ENCODE measurements around the gene SNAPC3.

Gene SNAPC3

DNA sequence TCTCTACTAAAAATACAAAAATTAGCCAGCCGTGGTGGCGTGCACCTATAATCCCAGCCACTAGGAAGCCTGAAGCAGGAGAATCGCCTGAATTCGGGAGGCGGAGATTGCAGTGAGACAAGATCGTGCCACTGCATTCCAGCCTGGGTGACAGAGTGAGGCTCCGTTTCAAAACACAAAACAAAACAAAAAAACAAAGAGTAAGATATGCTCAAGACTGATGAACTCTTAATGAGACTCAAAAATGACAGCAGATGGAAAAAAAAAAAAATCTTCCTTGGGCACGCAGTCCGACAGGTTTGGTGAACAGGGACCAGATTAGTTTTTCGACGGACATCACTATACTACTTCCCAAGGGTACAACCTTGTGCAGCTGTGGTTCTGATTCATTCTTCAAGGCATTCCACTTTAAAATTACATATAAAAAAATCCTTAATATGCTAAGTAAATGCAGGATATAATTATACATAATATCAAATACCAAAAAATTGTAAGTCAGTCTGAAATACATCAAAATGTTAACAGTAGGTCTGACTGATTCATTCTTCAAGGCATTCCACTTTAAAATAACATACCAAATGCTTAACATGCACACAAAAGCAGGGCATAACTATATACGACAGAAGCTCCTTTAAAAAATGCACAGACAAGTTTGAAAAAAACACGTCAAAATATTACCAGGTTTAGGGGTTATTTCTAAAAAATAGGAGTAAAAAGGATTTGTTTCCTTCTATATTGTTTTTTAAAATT is 75.7 kb downstream of the SNAPC3 start:
- DNase-seq, result no peak

DNA sequence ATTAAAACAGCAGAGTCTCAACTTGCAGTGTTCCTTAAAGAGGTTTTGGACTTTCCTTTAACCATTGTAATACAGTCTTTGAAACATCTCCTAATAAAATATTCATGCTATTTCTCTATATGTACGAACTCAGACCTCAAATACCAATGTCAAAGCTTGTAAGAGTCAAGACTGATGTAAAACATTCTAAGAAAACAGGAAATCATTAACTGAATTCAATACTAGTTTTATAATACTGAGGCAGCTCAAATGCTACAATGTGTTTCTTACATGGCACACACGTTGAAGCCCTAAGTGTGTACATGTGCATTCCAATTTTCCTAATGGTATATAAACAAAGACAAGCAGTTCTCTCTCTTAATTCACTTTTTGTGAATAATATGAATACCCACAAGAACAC is 76.5 kb downstream of the SNAPC3 start:
- no peak for DNase-seq

DNA sequence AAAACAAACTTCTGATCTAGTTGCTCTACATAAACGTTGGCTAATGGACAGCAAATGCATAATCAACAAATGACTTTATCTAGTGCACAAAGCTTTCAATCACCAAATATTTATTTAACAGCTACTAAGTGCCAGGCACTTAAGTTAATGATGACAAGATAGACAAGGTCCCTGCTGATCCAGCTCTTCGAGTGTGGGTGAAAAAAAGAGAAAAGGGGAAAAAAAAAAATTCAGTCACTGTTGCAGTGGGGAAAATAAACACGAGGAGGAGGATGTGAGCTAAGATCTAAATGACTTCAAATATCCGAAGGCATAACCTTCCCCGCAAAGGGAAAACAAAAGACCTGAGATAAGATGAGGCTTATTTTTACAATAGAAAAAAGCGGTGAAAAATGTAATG is 78.5 kb downstream of the SNAPC3 start:
- no peak for DNase-seq

DNA sequence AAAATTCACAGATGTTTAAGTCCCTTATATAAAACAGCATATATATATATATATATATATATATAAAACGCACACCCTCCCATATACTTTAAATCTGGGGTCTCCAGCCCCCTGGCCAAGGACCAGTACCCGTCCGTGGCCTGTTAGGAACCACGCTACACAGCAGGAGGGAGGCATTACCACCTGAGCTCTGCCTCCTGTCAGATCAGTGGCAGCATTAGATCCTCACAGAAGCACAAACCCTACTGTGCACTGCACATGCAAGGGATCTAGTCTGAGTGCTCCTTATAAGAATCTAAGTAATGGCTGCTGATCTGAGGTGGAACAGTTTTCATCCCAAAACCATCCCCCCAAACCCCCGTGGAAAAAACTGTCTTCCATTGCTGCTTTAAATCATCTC is 79.1 kb downstream of the SNAPC3 start:
- no peak for DNase-seq

DNA sequence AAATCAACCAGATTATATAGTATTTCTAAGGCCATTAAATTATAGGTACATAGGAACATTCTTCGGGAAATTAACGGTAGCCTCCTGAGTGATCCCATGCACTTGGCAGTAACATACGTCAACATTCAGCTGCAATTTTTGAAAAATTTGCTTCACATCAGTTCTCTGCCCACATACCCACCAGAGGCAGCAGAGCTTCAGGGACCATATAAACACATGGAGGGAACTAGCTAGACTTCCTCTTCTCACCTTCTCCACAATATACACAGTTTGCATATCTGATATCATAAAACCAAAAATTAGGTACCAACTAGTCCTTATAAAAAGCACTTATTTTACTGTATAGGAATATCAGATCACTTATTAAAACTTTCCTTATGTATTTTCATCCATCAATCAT is 83.2 kb downstream of the SNAPC3 start:
- no peak for DNase-seq

DNA sequence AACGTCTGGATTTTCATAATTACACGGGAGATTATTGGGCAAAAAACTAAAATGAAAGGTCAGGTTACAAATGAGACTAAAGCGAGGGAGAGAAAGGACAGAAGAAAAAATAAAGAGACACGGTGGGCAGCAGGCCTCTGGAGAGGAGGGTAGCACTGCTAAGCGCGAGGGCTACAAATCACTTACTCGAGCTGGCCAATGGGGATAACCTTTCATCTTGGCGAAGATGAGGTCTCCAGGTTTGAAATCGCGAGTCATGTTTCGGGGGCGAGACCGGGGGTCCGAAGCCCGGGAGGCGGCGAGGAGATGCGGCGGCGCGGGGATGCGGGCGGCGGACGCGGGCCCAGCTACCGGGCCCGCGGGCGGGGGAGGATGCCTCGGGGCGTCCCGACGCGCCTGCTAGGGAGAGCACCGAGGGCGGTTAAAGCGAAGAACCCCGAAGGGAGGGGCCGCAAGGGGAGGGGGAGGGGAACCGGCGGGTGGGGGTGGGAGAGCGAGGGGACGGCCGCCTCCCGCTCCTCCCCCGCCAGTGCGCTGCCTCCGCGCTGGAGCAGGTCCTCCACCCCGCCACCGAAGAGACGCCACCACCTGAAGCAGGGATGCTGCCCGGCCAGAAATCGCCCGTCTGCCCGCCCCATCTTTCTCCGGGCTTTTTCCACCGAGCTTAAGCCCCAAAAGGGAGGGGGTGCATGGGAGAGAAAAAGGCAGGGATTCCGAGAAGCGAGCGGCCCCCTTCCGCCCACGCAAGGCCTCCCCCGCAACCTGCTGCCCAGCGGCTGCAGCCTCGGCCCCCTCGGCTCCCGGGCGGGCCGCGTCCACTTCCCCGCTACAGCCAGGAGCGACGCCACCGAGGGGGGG is 87.5 kb downstream of the SNAPC3 start:
- no peak for DNase-seq

DNA sequence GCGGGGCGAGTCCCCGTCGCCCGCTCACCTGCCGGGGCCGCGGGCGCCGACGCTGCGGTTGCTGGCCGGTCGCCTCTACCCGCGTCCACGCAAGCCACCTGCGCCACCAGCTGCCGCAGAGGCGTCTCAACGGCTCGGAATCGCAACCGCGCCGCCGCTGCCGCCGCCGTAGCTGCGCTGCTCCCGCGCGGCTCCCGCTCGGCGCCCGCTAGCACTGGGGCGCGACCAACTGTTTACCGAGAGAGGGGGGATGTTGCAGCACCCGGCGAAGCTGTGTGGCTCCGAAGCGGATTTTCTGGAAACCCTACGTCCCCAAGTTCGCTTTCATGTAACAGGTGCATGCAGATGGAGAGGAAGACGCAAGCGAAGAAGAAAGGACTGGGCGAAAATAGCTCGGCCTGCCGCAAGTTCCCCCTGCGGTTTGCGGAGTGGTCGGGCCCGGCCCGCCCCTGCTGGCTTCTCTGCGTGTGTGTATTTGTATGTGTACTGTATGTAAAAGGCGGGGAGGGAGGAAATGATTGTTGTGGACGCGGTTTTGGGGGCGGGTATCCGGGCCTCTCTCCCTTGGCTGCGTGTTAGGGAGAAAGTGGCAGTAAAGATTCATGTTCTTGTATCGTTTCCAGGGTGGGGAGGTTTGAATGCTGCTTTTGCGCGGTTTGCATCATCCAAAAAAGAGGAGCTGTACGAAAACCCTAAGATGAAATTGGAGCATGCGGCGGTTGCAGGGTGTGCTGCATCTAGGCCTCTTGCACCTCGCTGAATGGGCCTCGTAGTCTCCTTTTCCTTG is 88.3 kb downstream of the SNAPC3 start, which contains the start of gene PSIP1:
PSIP1 (minus strand) TSS at position 182 of the 787 bp plus-strand sequence. CDS start 782 bp downstream, outside the sequence.
- DNase-seq, result peak; percentile 84

Data from kidney glomerular epithelial cell (primary cell).